Measurements from ENCODE around the gene LORICRIN.
"Not testable (repeated sequence)": the region's sequence is repeated elsewhere in the genome, so short reads cannot be mapped to it uniquely, and the experiment has no call there.

Gene LORICRIN, protein sequence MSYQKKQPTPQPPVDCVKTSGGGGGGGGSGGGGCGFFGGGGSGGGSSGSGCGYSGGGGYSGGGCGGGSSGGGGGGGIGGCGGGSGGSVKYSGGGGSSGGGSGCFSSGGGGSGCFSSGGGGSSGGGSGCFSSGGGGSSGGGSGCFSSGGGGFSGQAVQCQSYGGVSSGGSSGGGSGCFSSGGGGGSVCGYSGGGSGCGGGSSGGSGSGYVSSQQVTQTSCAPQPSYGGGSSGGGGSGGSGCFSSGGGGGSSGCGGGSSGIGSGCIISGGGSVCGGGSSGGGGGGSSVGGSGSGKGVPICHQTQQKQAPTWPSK

DNA sequence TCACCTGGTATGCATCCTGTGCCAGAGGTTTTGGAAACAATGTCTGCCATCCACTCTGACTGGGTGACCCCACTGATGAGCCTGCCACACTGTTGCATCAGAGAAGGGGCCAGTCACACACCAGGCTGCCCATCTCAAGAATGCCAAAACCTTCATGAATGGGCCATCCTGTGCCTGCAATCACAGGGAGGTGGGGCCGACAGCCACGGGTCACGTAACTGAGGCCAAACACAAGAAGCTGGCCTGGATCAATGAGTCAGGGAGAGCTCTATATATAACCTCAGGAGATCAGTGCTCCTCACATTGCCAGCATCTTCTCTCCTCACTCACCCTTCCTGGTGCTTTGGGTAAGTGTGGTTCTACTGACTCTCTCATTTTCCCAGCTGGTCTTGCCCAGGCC, at the start of gene LORICRIN:
Gene LORICRIN (plus strand): TSS at position 301 of the 400 bp plus-strand sequence. CDS start 1,263 bp downstream, outside the sequence.
- DNase-seq (ENCODE audit: low spot score) = no peak

DNA sequence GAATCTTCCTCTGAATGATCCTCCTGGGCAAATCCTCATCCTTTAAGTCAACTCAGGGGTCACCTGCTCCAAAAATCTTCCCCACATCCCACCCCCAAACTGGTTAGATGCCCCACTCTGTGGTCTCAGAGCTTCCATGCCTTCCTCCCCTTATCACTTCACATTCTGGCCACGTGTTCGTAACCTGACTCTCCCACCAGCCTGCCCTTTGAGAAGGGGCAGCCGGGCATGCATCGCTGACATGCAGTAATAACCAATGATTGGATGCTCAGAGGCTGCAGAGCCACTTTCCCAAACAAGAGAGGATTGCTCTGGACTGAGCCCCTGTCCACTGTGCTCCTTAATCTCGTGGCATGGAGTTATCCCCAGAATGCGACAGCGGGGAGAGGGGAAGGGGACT, 49.3 kb upstream of the LORICRIN start:
- no peak for DNase-seq (ENCODE audit: low spot score)

DNA sequence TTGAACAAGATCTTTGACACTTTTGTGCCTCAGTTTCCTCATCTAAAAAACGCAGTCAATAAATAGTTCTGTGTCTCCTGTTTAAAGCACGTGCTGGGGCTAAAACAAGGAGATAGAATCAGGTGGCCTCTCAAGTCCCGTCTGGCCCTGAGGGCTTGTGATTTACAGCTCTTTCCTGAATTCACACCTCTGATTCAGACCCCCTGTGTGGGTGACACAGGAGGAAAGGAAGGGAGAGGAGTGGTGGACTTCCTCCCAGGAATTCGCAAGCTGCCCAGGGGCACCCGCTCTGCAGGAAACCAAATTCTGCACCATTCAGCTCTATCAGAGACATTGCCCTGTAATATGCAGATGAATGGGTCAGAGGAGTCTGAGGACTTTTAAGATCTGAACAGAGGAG, 47.3 kb upstream of the LORICRIN start:
- DNase-seq (ENCODE audit: low spot score) = no peak

DNA sequence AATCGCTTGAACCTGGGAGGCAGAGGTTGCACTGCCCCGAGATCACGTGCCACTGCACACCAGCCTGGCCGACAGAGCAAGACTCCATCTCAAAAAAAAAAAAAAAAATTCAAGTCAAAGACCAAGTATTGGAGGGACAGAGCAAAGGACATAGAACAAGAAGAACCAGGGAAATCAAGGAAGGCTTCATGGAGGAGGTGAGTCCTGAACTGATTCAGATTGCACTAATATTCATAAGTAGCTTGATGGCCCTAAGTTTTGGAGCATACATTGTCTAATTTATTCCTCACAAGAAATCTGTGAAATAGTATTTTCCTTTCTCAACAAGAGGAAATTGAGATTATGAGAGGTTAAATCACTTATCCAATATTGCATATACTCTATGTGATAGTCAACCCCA, 46.0 kb upstream of the LORICRIN start:
- DNase-seq (ENCODE audit: low spot score) = no peak

DNA sequence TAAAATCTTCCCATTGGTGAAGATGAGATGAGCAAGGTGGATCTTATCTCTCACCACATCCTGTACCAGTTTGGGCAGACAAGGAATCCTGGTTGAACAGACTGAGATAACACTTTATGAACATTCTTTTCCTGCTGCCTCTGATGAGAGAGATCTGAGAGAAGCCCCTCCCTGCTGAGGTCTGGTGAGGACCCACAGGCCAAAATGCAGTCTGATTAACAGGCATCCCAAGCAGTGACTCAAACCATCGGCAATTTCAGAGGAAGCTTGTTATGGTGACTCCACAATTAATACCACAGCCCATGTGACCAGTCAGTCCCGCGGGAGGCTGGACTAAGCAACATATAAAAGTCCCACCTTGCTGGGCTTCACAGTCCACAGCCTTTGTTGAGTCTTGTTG, 42.3 kb upstream of the LORICRIN start, which contains the start of gene PRR9:
Gene PRR9 (plus strand): TSS at position 373 of the 400 bp plus-strand sequence. CDS start 561 bp downstream, outside the sequence.
- no peak for DNase-seq (ENCODE audit: low spot score)

DNA sequence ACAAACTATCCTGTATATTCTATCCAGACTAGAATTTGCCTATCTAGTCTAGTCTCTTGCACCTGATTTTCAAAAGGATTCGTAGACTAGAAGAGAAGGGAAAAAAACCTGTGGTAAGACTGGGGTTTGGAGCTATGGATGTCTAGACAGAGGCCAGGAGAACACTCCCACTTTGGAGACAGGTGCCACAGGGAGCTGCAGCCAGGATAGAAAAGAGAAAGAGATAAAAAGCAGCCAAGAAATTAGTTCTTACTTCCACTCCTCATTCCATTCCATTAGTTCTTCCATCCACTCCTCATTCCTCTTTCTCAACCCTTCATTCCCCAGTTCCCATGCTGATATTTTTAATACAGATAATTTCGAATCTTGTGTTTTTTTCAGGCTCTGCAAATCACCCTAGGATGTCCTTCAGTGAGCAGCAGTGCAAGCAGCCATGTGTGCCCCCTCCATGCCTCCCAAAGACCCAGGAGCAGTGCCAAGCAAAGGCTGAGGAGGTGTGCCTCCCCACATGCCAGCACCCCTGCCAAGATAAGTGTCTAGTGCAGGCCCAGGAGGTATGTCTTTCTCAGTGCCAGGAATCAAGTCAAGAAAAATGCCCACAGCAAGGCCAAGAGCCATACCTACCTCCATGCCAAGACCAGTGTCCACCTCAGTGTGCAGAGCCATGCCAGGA, 41.6 kb upstream of the LORICRIN start:
- DNase-seq (ENCODE audit: low spot score) = no peak

DNA sequence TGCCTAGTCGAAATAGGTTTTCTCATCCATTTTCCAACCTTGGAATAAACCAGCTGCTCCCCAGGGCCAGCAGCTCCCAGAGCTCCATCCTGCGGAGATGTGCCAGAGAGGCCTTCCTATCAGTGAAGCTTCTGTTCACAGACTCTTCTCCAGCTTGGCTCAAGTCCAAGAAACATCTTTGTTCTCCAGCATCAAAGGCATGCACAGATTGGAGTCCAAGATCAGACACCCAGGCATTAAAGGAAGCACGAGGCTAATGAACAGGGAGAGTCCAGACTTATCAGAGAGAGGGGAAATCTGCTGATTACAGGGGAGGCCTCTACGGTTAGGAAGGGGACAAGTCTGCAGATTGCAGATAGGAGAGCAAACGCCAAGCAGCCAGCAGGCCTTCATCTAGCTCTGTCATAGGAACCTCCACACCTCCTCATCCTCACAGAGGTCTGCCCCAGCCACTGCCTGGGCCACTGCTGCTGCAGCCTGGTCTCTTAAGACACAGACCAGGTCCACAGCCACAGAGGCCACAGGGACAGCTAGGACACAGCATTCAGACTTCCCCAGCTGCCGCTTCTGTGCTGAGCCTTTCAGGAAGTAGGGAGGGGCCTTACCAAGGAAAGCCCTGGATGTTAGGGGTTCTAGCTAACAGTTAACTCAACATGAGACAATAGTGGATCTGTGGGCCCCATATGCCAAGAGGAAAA, 38.7 kb upstream of the LORICRIN start:
- DNase-seq (ENCODE audit: low spot score) = no peak

DNA sequence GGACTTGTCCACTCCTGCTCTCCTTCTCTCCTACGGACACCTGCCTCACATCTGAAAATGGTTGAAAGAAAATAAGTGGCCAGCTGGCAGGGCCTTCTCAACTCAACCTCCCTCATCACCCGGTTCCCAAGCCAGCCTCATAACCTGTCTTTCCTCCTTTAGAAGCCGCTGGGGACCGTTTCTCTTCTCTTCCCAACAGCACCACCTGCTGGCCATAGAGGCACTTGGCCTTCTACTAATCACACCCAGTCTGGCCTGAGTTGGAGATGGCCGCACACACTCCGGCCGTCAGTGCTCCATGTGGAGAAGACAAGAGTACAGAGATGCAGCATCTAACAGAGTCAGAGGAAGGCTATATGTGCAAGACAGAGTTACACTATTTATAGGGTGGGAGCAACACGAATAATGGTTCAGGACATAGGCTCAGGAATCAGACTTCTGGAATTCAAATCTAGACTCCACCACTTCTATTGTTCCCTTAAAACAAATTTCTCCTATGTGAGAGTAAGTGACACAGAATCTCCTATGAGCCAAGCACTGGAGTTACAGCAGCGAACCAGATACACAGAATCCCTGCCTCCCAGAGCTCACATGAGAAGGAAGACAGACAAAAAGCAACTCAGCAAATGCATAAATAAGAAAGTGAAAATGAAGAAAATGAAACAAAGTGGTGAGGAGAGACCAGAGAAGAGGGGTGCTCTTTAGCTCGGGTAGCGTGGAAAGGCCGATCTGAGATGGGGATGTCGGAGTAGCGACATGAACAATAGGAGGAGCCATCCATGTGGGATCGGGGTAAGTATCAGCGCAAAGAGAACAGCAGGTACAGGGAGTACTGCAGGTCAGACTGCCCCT, 36.2 kb upstream of the LORICRIN start:
- DNase-seq (ENCODE audit: low spot score) = peak; percentile 27

DNA sequence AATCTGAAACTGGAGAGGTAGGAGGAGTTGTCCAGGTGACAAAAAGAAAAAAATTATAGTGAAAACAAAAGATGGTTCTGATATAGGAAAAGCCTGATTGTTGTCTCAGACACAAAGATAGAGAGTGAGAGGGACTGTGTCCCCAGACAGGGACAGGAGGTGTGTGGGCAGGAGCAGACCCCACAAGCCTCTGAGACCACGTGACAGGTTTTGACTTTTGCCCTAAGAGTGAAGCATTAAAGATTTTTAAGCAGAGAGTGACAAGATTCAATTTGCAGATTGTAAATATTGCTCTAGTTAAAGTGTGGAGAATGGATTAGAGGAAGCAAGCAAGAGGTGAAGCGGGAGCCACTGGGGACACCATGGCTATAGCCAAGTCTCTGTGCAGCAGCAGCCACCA, 31.7 kb upstream of the LORICRIN start:
- no peak for DNase-seq (ENCODE audit: low spot score)

DNA sequence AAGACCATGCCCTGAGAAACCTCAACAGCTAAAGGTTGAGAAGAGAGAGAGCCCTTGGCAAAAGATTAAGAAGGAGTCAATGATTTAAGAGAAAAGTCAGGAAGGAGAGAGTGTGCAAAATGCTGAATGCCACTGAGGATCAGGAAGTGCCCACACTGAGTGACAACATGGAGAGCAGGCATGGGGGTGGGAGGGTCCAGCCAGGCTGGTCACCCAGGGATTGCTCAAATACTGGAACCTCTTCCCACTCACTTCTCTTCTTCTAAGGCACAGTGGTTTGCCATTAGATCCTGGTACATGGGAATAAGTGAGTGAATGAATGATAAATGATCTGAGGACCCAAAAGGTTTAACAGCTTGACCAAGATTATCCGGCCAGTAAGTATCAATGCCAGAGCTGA, 31.0 kb upstream of the LORICRIN start:
- no peak for DNase-seq (ENCODE audit: low spot score)

DNA sequence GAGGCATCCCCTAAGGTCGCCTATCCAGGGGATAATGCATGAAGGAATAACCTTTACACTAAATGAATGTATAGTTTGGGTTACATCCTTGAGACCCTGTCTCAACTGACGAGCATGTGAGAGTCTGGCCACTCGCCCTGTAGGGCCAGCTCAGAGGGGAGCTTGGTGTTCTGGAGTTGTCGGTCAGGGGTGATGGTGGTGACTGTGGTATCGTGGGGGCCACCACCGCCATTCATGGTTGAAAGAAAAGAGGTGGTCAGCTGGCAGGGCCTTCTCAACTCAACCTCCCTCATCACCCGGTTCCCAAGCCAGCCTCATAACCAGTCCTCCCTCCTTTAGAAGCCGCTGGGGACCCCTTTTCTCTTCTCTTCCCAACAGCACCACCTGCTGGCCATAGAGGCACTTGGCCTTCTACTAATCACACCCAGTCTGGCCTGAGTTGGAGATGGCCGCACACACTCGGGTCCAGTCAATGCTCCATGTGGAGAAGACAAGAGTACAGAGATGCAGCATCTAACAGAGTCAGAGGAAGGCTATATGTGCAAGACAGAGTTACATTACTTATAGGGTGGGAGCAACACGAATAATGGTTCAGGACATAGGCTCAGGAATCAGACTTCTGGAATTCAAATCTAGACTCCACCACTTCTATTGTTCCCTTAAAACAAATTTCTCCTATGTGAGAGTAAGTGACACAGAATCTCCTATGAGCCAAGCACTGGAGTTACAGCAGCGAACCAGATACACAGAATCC, 30.2 kb upstream of the LORICRIN start:
- not testable (repeated sequence) for DNase-seq (ENCODE audit: low spot score)

DNA sequence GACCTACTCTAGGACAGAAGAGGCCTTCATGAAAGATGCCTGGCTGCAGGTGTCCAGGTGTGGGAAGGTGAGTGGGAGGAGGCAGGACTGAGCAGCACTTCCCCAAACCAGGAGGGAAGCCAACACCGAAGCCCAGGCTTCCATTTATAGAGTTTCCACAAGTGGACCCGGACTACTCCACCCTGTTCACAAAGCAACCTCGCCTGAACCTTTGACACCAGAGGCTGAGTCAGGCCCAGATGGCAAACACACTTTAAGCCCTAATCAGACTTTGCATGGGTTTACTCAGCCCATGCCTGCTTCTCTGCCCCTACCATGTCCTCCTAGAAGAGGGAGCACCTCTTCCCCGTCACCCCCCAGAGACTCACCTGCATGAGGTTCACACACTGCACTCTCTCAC, 28.1 kb upstream of the LORICRIN start:
- DNase-seq (ENCODE audit: low spot score) = no peak

DNA sequence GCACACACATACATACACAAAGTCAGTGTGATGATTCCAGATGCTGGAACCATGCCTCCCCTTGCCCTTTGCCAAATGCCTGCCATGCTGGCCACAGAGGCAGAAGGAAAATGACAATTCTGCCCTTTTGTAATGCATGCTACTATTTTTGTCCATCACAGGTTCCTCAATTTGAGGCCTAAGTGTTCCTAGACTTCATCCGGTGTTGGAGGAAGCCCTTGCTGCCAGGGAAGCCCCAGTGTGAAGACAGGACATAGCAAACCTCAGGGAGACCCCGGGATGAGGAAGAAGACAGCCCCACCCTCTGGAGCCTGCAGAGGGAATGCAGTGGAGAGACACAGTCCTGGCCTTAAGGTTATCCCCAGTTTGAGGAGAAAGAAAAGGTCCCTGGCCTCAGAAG, 27.7 kb upstream of the LORICRIN start:
- no peak for DNase-seq (ENCODE audit: low spot score)

DNA sequence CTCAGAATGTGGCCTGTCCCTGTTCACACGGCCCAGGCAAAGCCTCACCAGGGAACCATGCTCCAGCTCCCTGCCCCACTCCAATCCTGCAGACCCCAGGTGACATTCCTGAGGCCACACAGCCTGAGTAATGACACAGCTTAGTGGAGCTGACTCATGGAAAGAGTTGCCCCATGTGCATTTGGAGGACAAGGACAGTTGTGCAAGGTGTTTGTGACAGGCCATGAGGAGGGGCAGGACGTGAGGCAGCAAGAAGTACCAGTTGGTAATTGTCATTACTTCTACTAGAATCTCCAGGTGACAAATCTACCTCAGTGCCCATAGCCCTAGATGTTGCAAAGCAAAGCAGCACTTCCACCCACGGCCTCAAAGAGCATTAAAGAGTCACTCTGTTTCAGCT, 26.9 kb upstream of the LORICRIN start:
- no peak for DNase-seq (ENCODE audit: low spot score)

DNA sequence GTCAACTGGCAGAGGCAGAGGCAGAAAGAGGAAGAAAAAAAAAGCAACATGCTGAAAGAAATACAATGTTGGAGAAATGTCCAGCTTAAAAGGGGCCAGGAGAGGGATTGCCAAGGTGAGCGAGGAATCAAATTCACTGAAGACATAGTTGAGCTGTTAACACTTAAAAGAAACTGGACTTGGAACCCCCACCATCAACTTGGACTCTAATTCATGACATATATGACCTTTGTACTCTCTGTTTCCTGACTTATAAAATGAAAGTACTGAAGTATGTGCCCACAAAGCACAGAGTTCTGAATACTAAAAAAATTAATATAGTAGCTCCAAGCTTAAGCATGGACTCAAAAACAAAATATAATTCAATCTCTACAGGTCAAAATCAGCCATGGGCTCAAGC, 26.0 kb upstream of the LORICRIN start:
- DNase-seq (ENCODE audit: low spot score) = no peak

DNA sequence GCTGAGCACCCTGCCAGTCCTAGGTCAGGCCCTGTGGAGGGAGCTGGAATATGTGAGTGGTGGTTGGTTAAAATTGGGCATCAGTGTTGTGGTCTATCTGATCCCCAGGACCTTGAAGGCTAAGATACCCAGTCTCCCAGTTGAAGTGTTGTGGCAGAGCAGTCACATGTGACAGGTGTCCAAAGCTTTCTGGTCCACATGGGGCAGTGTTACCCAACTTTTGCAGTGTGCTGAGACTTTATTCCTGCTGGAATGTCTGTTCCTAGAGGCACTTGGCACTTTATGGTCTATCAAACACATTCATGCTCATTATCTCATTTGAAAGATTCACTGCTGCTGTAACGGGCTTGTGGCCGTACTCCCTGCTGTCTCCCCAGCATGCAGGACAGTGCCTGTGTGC, 21.0 kb upstream of the LORICRIN start:
- DNase-seq (ENCODE audit: low spot score) = no peak

DNA sequence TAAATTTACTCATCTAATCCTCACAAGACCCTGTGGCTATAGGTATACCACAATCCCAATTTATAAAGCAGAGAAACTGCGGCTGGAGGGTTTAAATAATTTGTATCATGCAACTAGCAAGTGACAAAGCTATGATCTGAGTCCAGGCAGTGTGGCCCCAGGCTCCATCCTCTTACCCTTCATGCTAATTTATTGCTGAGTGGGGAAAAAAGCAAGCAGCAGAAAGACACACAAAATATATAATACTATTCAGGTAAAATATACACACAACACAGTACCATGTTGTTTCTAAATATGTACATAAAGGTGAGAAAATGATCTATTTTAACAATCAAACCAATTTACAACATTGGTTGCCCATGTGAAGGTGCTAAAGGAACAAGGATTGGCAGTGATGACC, 17.3 kb upstream of the LORICRIN start:
- DNase-seq (ENCODE audit: low spot score) = no peak

DNA sequence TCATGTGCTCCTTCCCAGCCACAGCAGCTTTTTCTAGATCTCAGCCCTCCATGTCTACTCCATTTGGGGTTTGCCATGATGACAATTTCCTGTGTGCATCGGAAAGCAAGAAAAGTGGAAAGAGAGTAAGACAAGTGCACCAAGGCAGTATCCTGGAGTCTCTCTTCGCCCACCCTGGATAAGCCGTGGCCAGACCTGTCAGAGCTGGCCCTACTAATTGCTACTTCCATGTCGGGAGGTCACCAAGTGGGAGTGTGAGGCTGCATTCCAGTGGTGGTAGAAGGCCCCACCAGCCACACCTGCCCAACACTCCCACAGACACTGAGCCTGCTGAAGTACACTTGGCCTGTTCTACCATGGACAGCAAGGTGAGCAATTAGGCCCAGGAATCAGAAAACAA, 14.0 kb upstream of the LORICRIN start:
- no peak for DNase-seq (ENCODE audit: low spot score)

DNA sequence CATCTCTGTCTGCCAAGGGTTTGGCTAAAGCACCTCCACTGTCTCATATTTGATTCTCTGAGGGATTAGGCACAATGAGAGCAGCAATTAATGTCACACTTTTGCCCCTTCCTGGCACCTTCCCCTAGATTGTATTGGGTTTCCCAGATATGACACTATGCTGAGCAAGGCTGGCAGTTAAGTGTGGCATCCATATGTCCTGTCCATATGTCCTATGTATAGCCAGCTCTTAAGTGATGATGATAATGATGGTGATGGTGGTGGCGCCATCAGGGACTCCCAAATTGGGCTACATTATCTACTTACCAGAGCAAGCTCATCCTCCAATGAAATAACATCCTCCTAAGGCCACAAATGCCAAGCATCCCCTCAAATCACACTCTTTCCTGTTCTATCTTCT, 13.5 kb upstream of the LORICRIN start:
- DNase-seq (ENCODE audit: low spot score) = no peak

DNA sequence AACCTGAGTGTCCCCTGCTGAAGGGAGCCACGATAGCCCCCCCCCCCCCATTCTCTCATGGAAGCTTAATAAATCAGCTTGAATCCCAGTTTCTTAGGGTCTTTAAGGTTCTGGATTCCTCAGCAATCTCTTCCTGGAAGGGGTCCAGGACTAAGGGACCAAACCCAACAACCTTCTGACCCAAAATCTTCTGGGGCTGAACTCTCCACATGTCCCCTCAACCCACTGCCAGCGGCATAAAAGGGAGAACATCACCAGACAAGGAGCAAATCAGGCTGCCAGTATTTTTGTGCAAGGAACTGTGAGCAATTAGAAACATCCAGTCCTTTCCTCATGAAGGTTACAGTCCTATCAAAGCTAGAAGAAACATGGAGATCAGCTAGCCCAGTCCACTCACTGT, 12.7 kb upstream of the LORICRIN start:
- DNase-seq (ENCODE audit: low spot score) = no peak

DNA sequence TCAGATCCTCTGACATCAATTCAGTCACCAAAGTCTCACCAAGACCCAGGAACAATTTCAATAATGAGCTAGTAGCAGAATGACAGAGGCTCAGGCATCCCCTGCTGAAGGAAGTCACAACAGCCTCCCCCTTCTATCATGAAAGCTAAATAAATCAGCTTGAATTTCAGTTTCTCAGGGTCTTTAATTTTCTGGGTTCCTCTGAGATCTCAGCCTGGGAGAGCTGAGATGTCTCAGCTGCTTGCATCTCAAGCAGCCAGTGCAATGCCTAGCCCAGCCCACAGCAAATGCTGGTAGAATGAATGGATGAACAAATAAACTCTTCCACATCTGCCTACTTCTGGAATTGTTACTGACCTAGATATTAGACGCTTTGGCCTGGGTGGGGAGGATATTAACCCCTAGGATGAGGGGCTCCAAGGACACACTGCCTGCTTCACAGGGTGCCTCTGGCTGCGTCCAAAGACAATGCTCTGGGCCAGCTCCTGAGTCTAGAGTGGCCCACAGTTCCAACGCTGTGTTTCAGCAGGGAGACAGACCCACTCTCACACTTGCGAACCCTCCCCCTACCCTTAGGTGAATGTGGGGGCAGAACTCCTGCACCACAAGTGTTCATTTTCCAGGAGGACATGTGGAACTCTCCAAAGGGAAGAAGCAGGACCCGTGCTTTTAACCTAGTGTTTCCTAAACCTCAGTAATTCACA, 11.2 kb upstream of the LORICRIN start:
- no peak for DNase-seq (ENCODE audit: low spot score)
